ENCODE measurements around the gene NCAPH2. TPM values are rescaled to one million over a fixed set of nuclear protein-coding genes. Genes with fewer than 3 reads are reported as not detected.

Gene NCAPH2
- total RNA-seq, 1 donor = 27.5 TPM

DNA sequence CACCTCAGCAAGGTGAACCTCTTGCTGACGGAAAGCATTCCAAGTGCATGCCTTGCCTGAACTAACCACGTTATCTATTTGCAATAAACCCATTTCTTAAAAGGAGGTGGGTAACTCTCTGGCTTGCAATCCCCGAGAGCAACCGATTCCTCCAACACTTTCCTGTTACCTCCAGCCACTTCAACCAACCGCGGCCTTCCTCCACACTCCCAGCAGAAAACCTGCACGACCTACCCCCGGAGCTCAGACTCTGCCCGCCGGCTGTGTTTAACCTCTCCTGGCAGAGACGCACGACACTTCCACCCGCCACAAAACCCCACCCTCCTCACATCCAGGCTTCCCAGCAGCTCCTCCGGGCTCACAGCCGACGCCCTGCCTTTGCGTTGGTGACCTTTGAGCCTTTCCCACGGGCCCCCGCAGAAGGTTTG, 16.7 kb downstream of the NCAPH2 start:
- Histone ChIP-seq H3K36me3 (ENCODE audit: insufficient read depth, low read length) (peaks cover 15% of the 10 kb centered on the region), H3K4me1 (ENCODE audit: insufficient read depth, low read length) (peaks cover 13% of the 10 kb centered on the region), H3K4me2 (ENCODE audit: insufficient read depth, low read length) (peak overlapping the region; percentile 96), H3K79me2 (ENCODE audit: insufficient read depth, low read length) (peaks cover 30% of the 10 kb centered on the region), H3K27me3 (ENCODE audit: insufficient read depth, low read length) (no peaks in the 10 kb centered on the region), H3K9me3 (ENCODE audit: low read depth, low read length) (no peaks in the 10 kb centered on the region), H2AFZ (ENCODE audit: low read length) (peak overlapping the region; percentile 65), H4K20me1 (ENCODE audit: insufficient read depth, low read length) (peaks cover 29% of the 10 kb centered on the region), H3K4me3 (ENCODE audit: insufficient read depth, low read length) (peak overlapping the region; percentile 86), H3K27ac (ENCODE audit: low read depth, low read length) (peak overlapping the region; percentile 78)
- no peak for TF ChIP-seq CTCF (IDR thresholded peaks at IDR 0.05; ENCODE audit: extremely low read depth, low read depth, low read length)
- no peak for DNase-seq (ENCODE audit: insufficient read length, low spot score, missing footprints)

GRCh38 chr22:50525104-50525857, 17.3 kb downstream of the NCAPH2 start, which contains the start of gene SCO2:
Gene SCO2, minus strand, starts transcription at chr22:50525598. Its CDS starts 1,187 bp downstream, at chr22:50524411.
- peak within 1 kb of the TSS; percentile 65 for H2AFZ ChIP-seq (ENCODE audit: low read length)

GRCh38 chr22:50525858-50526107, 17.8 kb downstream of the NCAPH2 start:
- Histone ChIP-seq H2AFZ (ENCODE audit: low read length) (peak overlapping the region; percentile 15), H3K9me3 (ENCODE audit: low read depth, low read length) (no peaks in the 10 kb centered on the region), H3K4me3 (ENCODE audit: insufficient read depth, low read length) (peak overlapping the region; percentile 86), H3K79me2 (ENCODE audit: insufficient read depth, low read length) (peaks cover 30% of the 10 kb centered on the region), H3K27ac (ENCODE audit: low read depth, low read length) (peak overlapping the region; percentile 56), H4K20me1 (ENCODE audit: insufficient read depth, low read length) (peaks cover 29% of the 10 kb centered on the region), H3K27me3 (ENCODE audit: insufficient read depth, low read length) (no peaks in the 10 kb centered on the region), H3K4me2 (ENCODE audit: insufficient read depth, low read length) (peak overlapping the region; percentile 96), H3K36me3 (ENCODE audit: insufficient read depth, low read length) (peaks cover 15% of the 10 kb centered on the region), H3K4me1 (ENCODE audit: insufficient read depth, low read length) (peaks cover 18% of the 10 kb centered on the region)
- TF ChIP-seq CTCF (IDR thresholded peaks at IDR 0.05; ENCODE audit: extremely low read depth, low read depth, low read length) = no peak
- DNase-seq (ENCODE audit: insufficient read length, low spot score, missing footprints) = no peak

More at GRCh38 chr22:50525104-50525857, 17.3 kb downstream of the NCAPH2 start, which contains the start of gene SCO2:
- Histone ChIP-seq H3K9me3 (ENCODE audit: low read depth, low read length) (no peaks in the 10 kb centered on the region), H3K27ac (ENCODE audit: low read depth, low read length) (peak within 1 kb of the TSS; percentile 78), H4K20me1 (ENCODE audit: insufficient read depth, low read length) (peaks cover 29% of the 10 kb centered on the region), H3K36me3 (ENCODE audit: insufficient read depth, low read length) (peaks cover 15% of the 10 kb centered on the region), H3K79me2 (ENCODE audit: insufficient read depth, low read length) (peaks cover 30% of the 10 kb centered on the region), H3K4me3 (ENCODE audit: insufficient read depth, low read length) (peak within 1 kb of the TSS; percentile 86), H3K4me1 (ENCODE audit: insufficient read depth, low read length) (peaks cover 14% of the 10 kb centered on the region), H3K4me2 (ENCODE audit: insufficient read depth, low read length) (peak within 1 kb of the TSS; percentile 96), H3K27me3 (ENCODE audit: insufficient read depth, low read length) (no peaks in the 10 kb centered on the region)
- peak; percentile 42 for TF ChIP-seq CTCF (IDR thresholded peaks at IDR 0.05; ENCODE audit: extremely low read depth, low read depth, low read length)
- peak; percentile 100 for DNase-seq (ENCODE audit: insufficient read length, low spot score, missing footprints)

DNA sequence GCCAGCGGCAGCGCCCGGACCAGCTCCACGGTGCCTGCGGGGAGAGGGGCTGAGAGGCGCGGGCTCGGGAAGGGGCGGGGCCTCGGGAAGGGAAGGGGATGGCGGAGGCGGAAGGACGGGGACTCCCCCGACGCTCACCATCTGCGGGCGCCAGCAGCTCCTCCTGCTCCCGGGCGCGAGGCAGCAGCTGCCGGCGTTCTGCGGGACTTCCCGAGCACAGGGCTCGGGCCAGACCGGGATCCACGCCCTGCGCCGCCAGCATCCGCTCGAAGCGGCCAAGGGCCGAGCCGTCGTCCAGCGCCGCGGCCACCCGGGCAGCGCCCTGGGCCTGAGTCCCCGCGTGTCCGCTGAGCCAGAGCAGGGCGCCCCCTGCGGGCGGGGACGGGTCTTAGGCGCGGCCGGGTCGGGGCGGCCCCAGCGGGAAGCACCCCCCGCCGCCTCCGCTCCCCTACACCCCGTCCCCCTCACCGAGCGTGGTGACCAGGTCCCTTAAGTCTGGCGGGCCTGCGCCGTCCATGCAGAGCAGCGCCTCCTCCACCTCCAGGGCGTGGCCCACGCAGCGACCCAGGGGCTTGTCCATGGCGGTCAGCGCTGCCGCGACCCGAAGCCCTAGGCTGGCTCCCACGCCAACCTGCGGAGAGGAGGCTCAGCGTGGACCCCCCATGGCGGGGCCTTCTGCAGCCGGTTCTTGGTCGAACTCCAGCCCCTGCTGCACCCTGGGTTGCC, 18.2 kb downstream of the NCAPH2 start:
- peak overlapping the region; percentile 56 for H3K27ac ChIP-seq (ENCODE audit: low read depth, low read length)

More for the DNA sequence above, 18.2 kb downstream of the NCAPH2 start:
- no peaks in the 10 kb centered on the region for H3K27me3 ChIP-seq (ENCODE audit: insufficient read depth, low read length)
- TF ChIP-seq CTCF (IDR thresholded peaks at IDR 0.05; ENCODE audit: extremely low read depth, low read depth, low read length) = peak; percentile 43
- H3K9me3 ChIP-seq (ENCODE audit: low read depth, low read length) = no peaks in the 10 kb centered on the region
- H2AFZ ChIP-seq (ENCODE audit: low read length) = peak overlapping the region; percentile 50
- peaks cover 29% of the 10 kb centered on the region for H4K20me1 ChIP-seq (ENCODE audit: insufficient read depth, low read length)
- peaks cover 30% of the 10 kb centered on the region for H3K79me2 ChIP-seq (ENCODE audit: insufficient read depth, low read length)
- DNase-seq (ENCODE audit: insufficient read length, low spot score, missing footprints) = peak; percentile 98
- H3K4me2 ChIP-seq (ENCODE audit: insufficient read depth, low read length) = peak overlapping the region; percentile 96
- H3K36me3 ChIP-seq (ENCODE audit: insufficient read depth, low read length) = peaks cover 15% of the 10 kb centered on the region
- peaks cover 23% of the 10 kb centered on the region for H3K4me1 ChIP-seq (ENCODE audit: insufficient read depth, low read length)
- H3K4me3 ChIP-seq (ENCODE audit: insufficient read depth, low read length) = peak overlapping the region; percentile 86
